K562 (cell line): ENCODE measurements around the gene FANK1. TPM values are rescaled to one million over a fixed set of nuclear protein-coding genes. Genes with fewer than 3 reads are reported as not detected.

Experiments
- ATAC-seq: fragments of 200-7000 bp; cut with Tn5 transposase; 3 replicates; pipeline ENCODE4 v1.9.1; 2020; ENCODE audit warnings: moderate library complexity
- BruUV-seq: library from RNA; stranded (reverse); fragments of 400-500 nt; replicated peaks from 2 replicates; lab custom pipeline; 2021; lab: Mats Ljungman, UMichigan
- CTCF ChIA-PET: fragments of 300-600 bp; formaldehyde crosslinking; extraction: SDS; loops from one replicate; lab custom pipeline; 2021; ENCODE audit warnings: low intra/inter-chr PET ratio; lab: Yijun Ruan, JAX
- POLR2A ChIA-PET: fragments of 300-600, 350-650 bp; sonication (Branson Sonifier 250); formaldehyde crosslinking; extraction: SDS; loops from one replicate; lab custom pipeline; 2021; ENCODE audit warnings: antibody characterized with exemption, inconsistent platforms; lab: Yijun Ruan, JAX
- DNase-seq, 4 experiments: peaks; one replicate each; pipeline versions ENCODE4 v3.0.0 to v3.0.0-alpha.2; 2011 to 2018; ENCODE audit warnings: low spot score in 3 of 4, mixed read lengths in 3 of 4; ENCODE audit errors: extremely low read depth in 1 of 4
- FAIRE-seq: peaks from 2 replicates; lab custom pipeline; 2011; peaks lifted over from hg19 to GRCh38; lab: Jason Lieb, UNC
- H2AFZ ChIP-seq: 2 replicates; pipeline ENCODE4 v1.6.0; 2011; ENCODE audit warnings: low read depth, low read length, control low read depth, inconsistent platforms
- H3K27ac ChIP-seq: fragments of 200-600 bp; 3 replicates; pipeline ENCODE4 v1.8.0; 2011; ENCODE audit warnings: low read depth, mild to moderate bottlenecking, control low read depth, inconsistent platforms, low read length, moderate library complexity, mixed read lengths; ENCODE audit errors: extremely low read depth
- H3K27me3 ChIP-seq, 2 experiments: fragments of 300-600 bp in 1 of 2; 2 replicates in 1 of 2; 3 replicates in 1 of 2; pipeline versions ENCODE4 v1.6.0 to v1.8.0; 2011; ENCODE audit warnings: inconsistent platforms in 2 of 2, low read length in 2 of 2, mild to moderate bottlenecking in 1 of 2, mixed read lengths in 1 of 2, moderate library complexity in 1 of 2; ENCODE audit not compliant: control insufficient read depth in 2 of 2, insufficient read depth in 2 of 2
- H3K36me3 ChIP-seq: fragments of 300-600 bp; 3 replicates; pipeline ENCODE4 v1.8.0; 2011; ENCODE audit warnings: mild to moderate bottlenecking, low read length, inconsistent platforms; ENCODE audit not compliant: control insufficient read depth, insufficient read depth
- H3K4me1 ChIP-seq, 2 experiments: fragments of 200-600 bp in 1 of 2; replicated peaks in 1 of 2; 2 replicates in 1 of 2; 3 replicates in 1 of 2; pipeline versions ENCODE4 v1.5.1 to v1.8.0; 2011; ENCODE audit warnings: inconsistent platforms in 2 of 2, low read length in 2 of 2, mild to moderate bottlenecking in 1 of 2, mixed read lengths in 1 of 2, moderate library complexity in 1 of 2; ENCODE audit not compliant: control insufficient read depth in 2 of 2, insufficient read depth in 2 of 2
- H3K4me2 ChIP-seq: 2 replicates; pipeline ENCODE4 v1.6.1; 2011; ENCODE audit warnings: low read length, control low read depth, inconsistent platforms, mixed read lengths; ENCODE audit not compliant: insufficient read depth
- H3K4me3 ChIP-seq: fragments of 200-600 bp; sonication (generic), shearing (Covaris generic); 2 replicates; pipeline ENCODE4 v1.5.1; 2016; ENCODE audit warnings: control low read depth, inconsistent platforms
- H3K79me2 ChIP-seq: fragments of 200-600 bp; 3 replicates; pipeline ENCODE4 v1.8.0; 2011; ENCODE audit warnings: low read length, inconsistent platforms; ENCODE audit not compliant: control insufficient read depth, insufficient read depth
- H3K9ac ChIP-seq, 2 experiments: 2 replicates each; pipeline versions ENCODE4 v1.6.0 to v1.6.1; 2011; ENCODE audit warnings: low read depth in 2 of 2, low read length in 2 of 2, control low read depth in 1 of 2, inconsistent platforms in 1 of 2, mild to moderate bottlenecking in 1 of 2, mixed read lengths in 1 of 2; ENCODE audit not compliant: insufficient read depth in 1 of 2
- H3K9me1 ChIP-seq: one replicate; pipeline ENCODE4 v1.6.0; 2011; ENCODE audit warnings: inconsistent platforms, mild to moderate bottlenecking, low read length, moderate library complexity; ENCODE audit not compliant: control insufficient read depth, insufficient read depth
- H3K9me3 ChIP-seq: replicated peaks from 2 replicates; pipeline ENCODE4 v1.5.1; 2011; ENCODE audit warnings: low read depth, low read length, inconsistent platforms; ENCODE audit not compliant: control insufficient read depth, insufficient read depth
- H4K20me1 ChIP-seq: replicated peaks from 2 replicates; pipeline ENCODE4 v1.6.1; 2011; ENCODE audit warnings: low read length, inconsistent platforms, mixed read lengths; ENCODE audit not compliant: control insufficient read depth, insufficient read depth
- CBX2 ChIP-seq: fragments of 200-600 bp; sonication (generic); IDR thresholded peaks from one replicate; pipeline ENCODE4 v1.6.1; 2012; ENCODE audit warnings: mild to moderate bottlenecking, low read length, inconsistent platforms; ENCODE audit not compliant: insufficient read depth, poor library complexity, severe bottlenecking
- CTCF ChIP-seq, 3 experiments: IDR thresholded peaks in 2 of 3; conservative IDR thresholded peaks in 1 of 3; 2 replicates each; pipeline ENCODE4 v1.5.1; 2011 to 2012; ENCODE audit warnings: low read length in 3 of 3, mild to moderate bottlenecking in 3 of 3, control low read depth in 2 of 3, improper control_type of control experiment in 1 of 3, inconsistent platforms in 1 of 3, low read depth in 1 of 3, mixed read lengths in 1 of 3, moderate library complexity in 1 of 3; ENCODE audit not compliant: insufficient read depth in 2 of 3
- HMBOX1 ChIP-seq: sonication (generic); IDR thresholded peaks from 2 replicates; pipeline ENCODE4 v1.6.1; 2016
- KDM4B ChIP-seq, 2 experiments: fragments of 450-650 bp in 1 of 2; sonication (generic) in 1 of 2; IDR thresholded peaks; 2 replicates each; pipeline ENCODE4 v1.6.1; 2016 to 2017; ENCODE audit warnings: borderline replicate concordance in 2 of 2, antibody characterized with exemption in 1 of 2, low read depth in 1 of 2, mild to moderate bottlenecking in 1 of 2
- KLF1 ChIP-seq: fragments of 450-650 bp; IDR thresholded peaks from 2 replicates; pipeline ENCODE4 v1.6.1; 2016; ENCODE audit warnings: missing genetic modification characterization, missing compliant biosample characterization
- SMC3 ChIP-seq: conservative IDR thresholded peaks from 2 replicates; pipeline ENCODE4 v1.6.1; 2011; ENCODE audit warnings: low read depth, low read length, improper control_type of control experiment; ENCODE audit not compliant: insufficient read depth
- SRSF1 ChIP-seq: fragments of 200-400 bp; formaldehyde crosslinking; IDR thresholded peaks from 2 replicates; pipeline ENCODE4 v1.6.1; 2017; ENCODE audit warnings: mild to moderate bottlenecking, low read depth, low read length, moderate library complexity
- ZNF282 ChIP-seq: sonication (generic); formaldehyde crosslinking; IDR thresholded peaks from 2 replicates; pipeline ENCODE4 v1.8.1; 2023; ENCODE audit warnings: missing genetic modification reagents
- ZNF518B ChIP-seq: fragments of 250-450 bp; sonication (Bioruptor Pico); IDR thresholded peaks from 2 replicates; pipeline ENCODE4 v1.5.0; 2021; ENCODE audit warnings: mild to moderate bottlenecking, moderate library complexity
- WGBS: fragments of 100-300 bp; shearing (Covaris generic); methylation state at CpG from one replicate; pipeline ENCODE4 v1.1.6; 2016; ENCODE audit warnings: low coverage, mixed read lengths; ENCODE audit not compliant: insufficient coverage; ENCODE audit errors: missing lambda C conversion rate; 5-methylcytosine and 5-hydroxymethylcytosine counted together
- in situ Hi-C: fragments of 300-500 bp; cut with MboI; formaldehyde crosslinking; loops from 4 replicates; pipeline ENCODE4 v1.15.0; 2018; ENCODE audit warnings: inconsistent platforms, mixed read lengths
- intact Hi-C: fragments of 100-400 bp; cut with micrococcal nuclease; formaldehyde crosslinking; loops from 2 replicates; pipeline ENCODE4 v1.14.2; 2022
- polyA plus RNA-seq, 8 experiments: library from polyadenylated mRNA; depleted of rRNA in 4 of 8; stranded (reverse) in 5 of 8; unstranded in 3 of 8; fragments of >200 nt; fragmentation: Nextera tagmentation in 2 of 8; fragmentation: Illumina TruSeq in 1 of 8; extraction: Ambion mirVana in 2 of 8; extraction: Trizol in 1 of 8; gene quantifications; 2 replicates each; pipeline versions ENCODE4 v1.2.1 to v1.2.3, GENCODE V29; 2011 to 2014; ENCODE audit warnings: inconsistent platforms in 1 of 8, missing spikeins in 1 of 8
- total RNA-seq, 7 experiments: library from RNA; depleted of rRNA in 6 of 7; stranded (reverse); fragments of >200 nt in 6 of 7; fragmentation: Illumina TruSeq in 2 of 7; extraction: Trizol in 2 of 7; gene quantifications; 2 replicates each; pipeline versions ENCODE4 v1.2.1 to v1.2.3, GENCODE V29; 2011 to 2021; ENCODE audit warnings: low replicate concordance in 1 of 7
- TF ChIP-seq, protein P1 (sequence below): sonication (generic); formaldehyde crosslinking; IDR thresholded peaks from 2 replicates; pipeline ENCODE4 v1.8.0; 2022; ENCODE audit warnings: mild to moderate bottlenecking, missing genetic modification reagents, borderline replicate concordance
- TF ChIP-seq, protein P2 (sequence below), 2 experiments: fragments of 450-650 bp in 1 of 2; sonication (generic) in 1 of 2; formaldehyde crosslinking in 1 of 2; IDR thresholded peaks in 1 of 2; conservative IDR thresholded peaks in 1 of 2; 2 replicates each; pipeline versions ENCODE4 v1.6.1 to v1.8.1; 2016 to 2023; ENCODE audit warnings: mild to moderate bottlenecking in 2 of 2, moderate library complexity in 2 of 2, inconsistent platforms in 1 of 2, missing genetic modification reagents in 1 of 2

FANK1 gene
- total and polyA plus RNA-seq, 9 of the 15 experiments (the other 6 are each of a cell fraction or from before 2014, with no cell fraction given), result 0.11 to 2.3 (median 0.51) TPM; not detected in 1

DNA sequence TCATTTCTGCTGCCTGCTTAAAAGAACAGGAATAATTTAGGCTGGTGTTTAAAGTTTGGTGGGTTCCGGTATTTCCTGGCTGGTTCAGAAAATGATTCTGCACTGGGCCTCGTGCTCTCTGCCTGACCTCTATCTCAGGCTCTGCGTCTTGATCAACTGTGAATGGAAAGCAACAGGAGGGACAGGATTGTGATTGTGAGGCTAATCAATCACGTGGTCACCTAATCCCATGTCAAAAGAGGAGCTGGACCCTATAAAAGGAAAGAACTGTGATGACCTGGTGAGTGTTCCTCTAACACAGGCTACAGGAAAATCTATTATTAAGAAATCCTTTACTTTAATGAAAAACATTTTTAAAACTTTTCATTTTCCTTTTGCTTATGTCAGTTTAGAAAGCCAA lies 15.2 kb upstream of the FANK1 start, which contains the start of gene DHX32:
Gene DHX32, minus strand, starts transcription at position 101 of the 400 bp plus-strand sequence. CDS start 468 bp downstream, outside the sequence.
- Histone ChIP-seq H3K27ac (no peak within 1 kb of the TSS), H3K4me3 (no peak within 1 kb of the TSS), H3K4me1 (no peaks in the 10 kb centered on the region), H2AFZ (no peak within 1 kb of the TSS), H3K9ac (no peak within 1 kb of the TSS), H3K27me3 (no peaks in the 10 kb centered on the region), H4K20me1 (no peaks in the 10 kb centered on the region), H3K9me3 (no peaks in the 10 kb centered on the region), H3K79me2 (no peaks in the 10 kb centered on the region), H3K36me3 (0 out of 3 replicates have a peak, but pooled peaks cover 3% of the 10 kb centered on the region), H3K9me1 (no peaks in the 10 kb centered on the region), H3K4me2 (no peak within 1 kb of the TSS)
- FAIRE-seq, result no peak
- POLR2A ChIA-PET, result interaction anchor here (1.4 kb wide), 1 partner anchor 45 kb away, joined by 3 read pairs; no protein-coding TSS in a partner anchor
- intact Hi-C loops, result no loop called here
- no TSS peak for BruUV-seq
- in situ Hi-C loops, result no loop called here
- ATAC-seq, result no peak
- CTCF ChIA-PET, result no interaction called here
- no peak for DNase-seq
- 40% methylated on average over 4 of the region's 4 CpGs for WGBS
- TF ChIP-seq SRSF1 (no peak), SMC3 (no peak), CBX2 (no peak), ZNF518B (CRISPR knock-in tag) (no peak), ZNF282 (CRISPR knock-in tag) (no peak), KLF1 (tag) (no peak), CTCF (IDR thresholded peaks at IDR 0.05 in 2 of 3, conservative IDR thresholded peaks at IDR 0.05 in 1 of 3; ENCODE audit: insufficient read depth in 2 of 3, low read depth in 1 of 3, low read length in 3 of 3) (no peak), KDM4B (IDR thresholded peaks at IDR 0.05; ENCODE audit: borderline replicate concordance in 2 of 2, low read depth in 1 of 2) (no peak), HMBOX1 (no peak)
- TF ChIP-seq, protein P1, sequence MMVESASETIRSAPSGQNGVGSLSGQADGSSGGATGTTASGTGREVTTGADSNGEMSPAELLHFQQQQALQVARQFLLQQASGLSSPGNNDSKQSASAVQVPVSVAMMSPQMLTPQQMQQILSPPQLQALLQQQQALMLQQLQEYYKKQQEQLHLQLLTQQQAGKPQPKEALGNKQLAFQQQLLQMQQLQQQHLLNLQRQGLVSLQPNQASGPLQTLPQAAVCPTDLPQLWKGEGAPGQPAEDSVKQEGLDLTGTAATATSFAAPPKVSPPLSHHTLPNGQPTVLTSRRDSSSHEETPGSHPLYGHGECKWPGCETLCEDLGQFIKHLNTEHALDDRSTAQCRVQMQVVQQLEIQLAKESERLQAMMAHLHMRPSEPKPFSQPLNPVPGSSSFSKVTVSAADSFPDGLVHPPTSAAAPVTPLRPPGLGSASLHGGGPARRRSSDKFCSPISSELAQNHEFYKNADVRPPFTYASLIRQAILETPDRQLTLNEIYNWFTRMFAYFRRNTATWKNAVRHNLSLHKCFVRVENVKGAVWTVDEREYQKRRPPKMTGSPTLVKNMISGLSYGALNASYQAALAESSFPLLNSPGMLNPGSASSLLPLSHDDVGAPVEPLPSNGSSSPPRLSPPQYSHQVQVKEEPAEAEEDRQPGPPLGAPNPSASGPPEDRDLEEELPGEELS, result no peak
- TF ChIP-seq, protein P2, sequence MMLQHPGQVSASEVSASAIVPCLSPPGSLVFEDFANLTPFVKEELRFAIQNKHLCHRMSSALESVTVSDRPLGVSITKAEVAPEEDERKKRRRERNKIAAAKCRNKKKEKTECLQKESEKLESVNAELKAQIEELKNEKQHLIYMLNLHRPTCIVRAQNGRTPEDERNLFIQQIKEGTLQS (IDR thresholded peaks at IDR 0.05), result no peak
- TF ChIP-seq, protein P2 (CRISPR knock-in tag; conservative IDR thresholded peaks at IDR 0.05), result no peak
